Gastrocnemius medialis (tissue), 4 donors: ENCODE results near the gene MRPL45.

Experiments
- CTCF ChIP-seq, 5 experiments: fragments of 450-650 bp in 3 of 5; fragments of 200-600 bp in 2 of 5; sonication (generic) in 2 of 5; IDR thresholded peaks in 4 of 5; conservative IDR thresholded peaks in 1 of 5; 1 replicate in 4 of 5; 2 replicates in 1 of 5; pipeline ENCODE4 v1.5.1; 2016 to 2019; ENCODE audit warnings: antibody characterized with exemption in 5 of 5, mild to moderate bottlenecking in 3 of 5, moderate library complexity in 3 of 5
- POLR2A ChIP-seq, 2 donors: fragments of 450-650 bp; IDR thresholded peaks; one replicate each; pipeline ENCODE4 v1.6.1; 2017; ENCODE audit warnings: antibody characterized with exemption in 2 of 2, mild to moderate bottlenecking in 2 of 2, moderate library complexity in 2 of 2

GRCh38 chr17:38332735-38333134 is 35.8 kb downstream of the MRPL45 start:
- TF ChIP-seq CTCF (IDR thresholded peaks at IDR 0.05 in 4 of 5, conservative IDR thresholded peaks at IDR 0.05 in 1 of 5) (no peak), POLR2A (IDR thresholded peaks at IDR 0.05) (no peak)
